Fibroblast of villous mesenchyme (primary cell): Measurements from ENCODE around the gene QRICH1. TPM values are rescaled to one million over a fixed set of nuclear protein-coding genes. Genes with fewer than 3 reads are reported as not detected.

Source experiments
- DNase-seq: peaks from one replicate; pipeline ENCODE4 v3.0.0-alpha.2; 2010; ENCODE audit warnings: low read depth
- H3K4me3 ChIP-seq: 2 replicates; pipeline ENCODE4 v1.5.1; 2011; ENCODE audit warnings: low read depth, mild to moderate bottlenecking, low read length
- total RNA-seq: library from RNA; depleted of rRNA; stranded (reverse); fragments of >200 nt; gene quantifications from 2 replicates; pipeline ENCODE4 v1.2.3, GENCODE V29; 2012
- TF ChIP-seq, protein P1 (sequence below): IDR thresholded peaks from 2 replicates; pipeline ENCODE4 v1.5.1; 2012; ENCODE audit warnings: low read depth, mild to moderate bottlenecking, low read length; ENCODE audit not compliant: insufficient read depth

The QRICH1 gene
- total RNA-seq, 1 donor, result 188 TPM

- TF ChIP-seq, protein P1, sequence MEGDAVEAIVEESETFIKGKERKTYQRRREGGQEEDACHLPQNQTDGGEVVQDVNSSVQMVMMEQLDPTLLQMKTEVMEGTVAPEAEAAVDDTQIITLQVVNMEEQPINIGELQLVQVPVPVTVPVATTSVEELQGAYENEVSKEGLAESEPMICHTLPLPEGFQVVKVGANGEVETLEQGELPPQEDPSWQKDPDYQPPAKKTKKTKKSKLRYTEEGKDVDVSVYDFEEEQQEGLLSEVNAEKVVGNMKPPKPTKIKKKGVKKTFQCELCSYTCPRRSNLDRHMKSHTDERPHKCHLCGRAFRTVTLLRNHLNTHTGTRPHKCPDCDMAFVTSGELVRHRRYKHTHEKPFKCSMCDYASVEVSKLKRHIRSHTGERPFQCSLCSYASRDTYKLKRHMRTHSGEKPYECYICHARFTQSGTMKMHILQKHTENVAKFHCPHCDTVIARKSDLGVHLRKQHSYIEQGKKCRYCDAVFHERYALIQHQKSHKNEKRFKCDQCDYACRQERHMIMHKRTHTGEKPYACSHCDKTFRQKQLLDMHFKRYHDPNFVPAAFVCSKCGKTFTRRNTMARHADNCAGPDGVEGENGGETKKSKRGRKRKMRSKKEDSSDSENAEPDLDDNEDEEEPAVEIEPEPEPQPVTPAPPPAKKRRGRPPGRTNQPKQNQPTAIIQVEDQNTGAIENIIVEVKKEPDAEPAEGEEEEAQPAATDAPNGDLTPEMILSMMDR, result no peak
- no peak for DNase-seq
- H3K4me3 ChIP-seq, result no peak overlapping the region
Observed at GRCh38 chr3:49001155-49001554, 92.7 kb downstream of the QRICH1 start.

DNA sequence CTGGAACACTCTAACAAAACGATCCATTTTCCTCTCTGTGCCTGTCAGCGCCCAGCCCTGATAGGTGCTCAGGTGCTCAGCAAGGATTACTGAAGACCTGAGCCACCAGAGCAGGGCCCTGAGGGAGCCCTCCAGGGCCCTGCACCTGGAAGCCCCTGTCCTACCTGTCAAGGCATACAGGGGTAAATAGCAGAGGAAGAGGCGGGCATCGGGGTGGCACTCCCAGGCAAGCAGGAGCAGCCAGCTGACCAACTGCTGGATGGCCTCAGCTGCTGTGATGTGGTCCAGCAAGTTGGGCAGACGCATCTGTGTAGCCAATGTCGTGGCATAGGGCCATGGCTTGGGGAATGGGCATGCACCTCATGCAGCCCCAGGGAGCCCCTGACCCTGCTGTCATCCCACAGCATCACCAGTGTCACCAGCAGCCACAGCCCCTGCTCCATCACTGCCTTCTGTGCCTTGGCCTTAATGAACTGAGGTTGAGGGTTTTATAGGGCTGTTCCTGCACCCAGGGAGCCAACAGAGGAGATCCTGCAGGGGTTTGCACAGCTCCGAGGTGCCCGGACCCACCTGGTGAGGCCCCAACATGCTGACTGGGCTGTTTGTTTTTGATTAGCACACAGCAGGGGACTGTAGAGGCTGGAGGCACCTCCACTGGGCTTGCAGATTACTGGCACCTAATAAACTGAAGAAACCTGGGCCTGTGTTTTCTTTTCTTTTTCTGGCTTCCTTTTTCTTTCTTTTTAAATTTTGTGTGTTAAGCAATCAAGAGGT is 94.6 kb downstream of the QRICH1 start:
- no peak for DNase-seq
- TF ChIP-seq, protein P1, result no peak
- no peak overlapping the region for H3K4me3 ChIP-seq

GRCh38 chr3:48997714-48998637 is 95.9 kb downstream of the QRICH1 start:
- no peak overlapping the region for H3K4me3 ChIP-seq
- TF ChIP-seq, protein P1, result no peak

DNA sequence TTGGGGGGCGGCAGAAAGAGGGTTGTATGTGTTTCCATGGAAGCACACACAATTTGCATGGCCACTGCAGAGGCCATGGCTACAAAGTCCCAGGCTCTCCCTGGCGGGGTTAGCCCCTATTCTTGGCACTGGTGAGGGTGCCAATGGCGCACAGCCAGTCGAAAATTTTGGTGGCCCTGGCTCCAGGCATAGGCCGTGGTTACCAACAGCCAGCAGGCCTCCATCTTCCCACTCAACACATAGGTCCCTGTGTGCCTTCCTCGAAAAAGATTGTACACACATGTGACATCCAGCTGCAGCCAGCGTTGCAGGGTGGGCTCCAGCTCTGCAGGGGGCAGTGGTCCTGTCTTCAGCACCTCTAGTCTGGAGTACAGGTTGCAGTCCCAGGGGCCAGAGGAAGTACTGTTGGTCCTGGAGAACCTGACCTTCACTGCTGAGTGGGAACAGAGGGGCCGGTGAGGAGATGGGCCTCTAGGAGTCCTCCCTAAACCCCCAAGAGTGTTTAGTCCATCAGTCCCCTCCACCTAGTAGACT is 96.7 kb downstream of the QRICH1 start:
- H3K4me3 ChIP-seq, result no peak overlapping the region
- TF ChIP-seq, protein P1, result no peak
- DNase-seq, result no peak

More at GRCh38 chr3:48997714-48998637, 95.9 kb downstream of the QRICH1 start:
- DNase-seq, result no peak

DNA sequence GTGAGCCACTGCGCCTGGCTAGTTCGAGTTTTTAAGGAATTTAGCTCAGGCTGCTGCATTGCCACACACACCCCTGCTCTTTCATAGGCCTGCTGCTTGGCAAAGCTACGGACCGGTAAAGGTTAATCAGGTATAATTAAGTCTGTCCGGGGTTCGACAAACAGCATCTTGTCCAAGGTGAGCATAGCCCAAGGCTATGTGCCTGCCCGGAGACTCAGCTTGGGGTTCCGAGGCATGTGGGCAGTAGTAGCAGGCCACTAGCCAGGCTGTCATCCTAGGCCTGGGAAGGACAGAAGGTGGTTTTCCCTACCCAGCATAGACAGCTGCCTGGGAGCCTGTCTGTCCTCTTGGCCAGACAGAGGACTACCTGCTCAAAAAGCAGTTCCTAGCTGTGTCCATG is 97.2 kb downstream of the QRICH1 start:
- no peak for DNase-seq

GRCh38 chr3:48993834-48994233 is 100.0 kb downstream of the QRICH1 start:
- TF ChIP-seq, protein P1, result no peak
- no peak for DNase-seq
- no peak overlapping the region for H3K4me3 ChIP-seq

More for the DNA sequence above, 97.2 kb downstream of the QRICH1 start:
- TF ChIP-seq, protein P1, result no peak
- no peak overlapping the region for H3K4me3 ChIP-seq
